GM21723 (cell line): Measurements from ENCODE around the gene HOXD4.

Experiments
- ATAC-seq: cut with Tn5 transposase; IDR thresholded peaks from one replicate; pipeline ENCODE4 v1.9.1; 2021; ENCODE audit warnings: mild to moderate bottlenecking, moderate library complexity; ENCODE audit not compliant: unreplicated experiment

Gene HOXD4

GRCh38 chr2:176156807-176157498 is 5.6 kb downstream of the HOXD4 start, which contains the start of gene HOXD3:
TSS of gene HOXD3 (plus strand) at chr2:176157307. CDS start at chr2:176169115, 11,808 bp downstream.
- ATAC-seq = no peak

- no peak for ATAC-seq
These were observed 6.3 kb downstream of the HOXD4 start for GRCh38 chr2:176157499-176158185.

DNA sequence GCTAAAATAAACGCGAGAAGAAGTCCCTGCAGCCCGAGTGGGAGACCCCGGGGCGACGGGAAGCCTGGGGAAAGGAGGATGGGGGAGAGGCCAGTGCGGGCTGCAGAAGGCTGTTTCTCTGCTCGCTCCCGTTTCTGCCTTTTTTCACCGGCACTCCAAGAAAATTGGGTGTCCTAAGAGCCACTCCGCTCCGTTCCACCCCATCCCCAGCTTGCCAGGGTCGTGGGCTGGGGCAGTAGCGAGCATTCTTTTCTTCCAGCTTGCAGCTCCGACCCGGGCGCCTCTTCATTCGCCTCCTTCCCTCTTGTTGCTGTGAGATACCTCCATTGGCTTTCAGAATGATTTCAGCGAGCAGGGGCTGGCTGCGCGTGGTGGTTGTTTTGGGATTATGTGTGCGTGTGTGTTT is 6.8 kb downstream of the HOXD4 start:
- no peak for ATAC-seq

DNA sequence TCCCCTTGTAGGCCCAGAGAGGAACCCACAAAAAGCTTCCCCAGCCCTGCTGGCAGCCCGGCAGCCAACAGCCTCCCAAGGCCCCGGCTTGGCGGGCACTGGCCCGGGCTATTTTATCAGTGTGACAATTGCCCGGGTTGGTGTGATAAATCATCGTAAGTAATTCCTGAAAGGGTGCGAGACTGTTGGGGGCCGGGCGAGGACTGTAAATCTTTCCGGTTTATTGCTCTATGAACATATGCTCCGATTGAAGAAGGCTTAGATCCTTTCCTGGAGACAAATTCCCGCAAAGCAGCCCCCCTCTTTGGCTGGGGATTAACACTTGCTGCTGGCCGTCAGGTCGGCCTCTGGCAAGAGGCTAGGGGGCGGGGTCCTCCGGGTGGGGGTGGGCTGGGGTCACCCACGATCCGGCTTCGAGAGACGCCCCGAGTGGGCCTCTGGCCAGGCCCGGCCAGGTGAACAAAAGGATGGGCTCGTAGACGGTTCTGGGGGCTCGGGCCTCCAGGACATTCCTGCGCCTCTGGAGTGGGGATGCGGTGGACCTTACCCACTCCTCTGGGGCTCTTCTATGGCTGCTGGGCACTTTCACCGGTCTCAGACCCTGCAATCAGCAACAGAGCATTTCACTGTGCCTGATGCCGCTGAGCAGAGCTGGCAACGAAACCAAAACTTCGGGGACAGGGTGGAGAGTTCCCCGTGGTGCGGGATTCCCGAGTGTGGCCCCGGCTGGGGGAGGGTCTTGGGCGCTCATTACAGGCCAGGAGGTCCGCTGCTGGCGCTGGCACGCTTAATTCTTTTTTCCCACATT is 7.7 kb downstream of the HOXD4 start:
- ATAC-seq = no peak

DNA sequence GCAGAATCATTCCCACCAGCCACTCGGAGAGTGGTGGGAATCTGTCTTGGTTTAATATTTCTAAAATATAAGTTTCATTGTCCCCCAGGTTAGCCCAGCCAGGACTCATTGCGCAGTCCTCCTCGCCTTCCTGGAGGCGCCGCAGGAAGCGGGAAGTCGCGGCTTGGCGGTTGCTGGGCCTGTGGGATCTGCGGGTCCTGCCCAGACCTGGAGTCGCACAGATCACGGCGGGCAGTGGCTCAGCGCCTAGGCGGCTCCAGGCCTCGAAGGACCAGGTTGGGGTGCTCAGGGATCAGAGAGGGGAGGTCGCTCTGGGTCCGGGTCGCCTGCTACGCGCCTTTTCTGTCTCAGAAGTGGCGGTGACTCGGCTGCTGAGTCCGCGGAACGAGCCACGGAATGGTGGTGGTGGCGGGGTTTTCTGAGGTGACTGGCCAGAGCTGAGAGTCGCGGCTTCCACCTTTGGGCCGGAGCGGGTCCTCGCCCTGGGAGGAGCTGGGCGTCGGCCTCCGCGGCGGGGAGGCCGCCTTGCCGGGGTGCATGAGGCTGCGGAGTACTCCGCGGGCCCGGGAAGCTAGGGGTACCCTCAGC is 8.4 kb downstream of the HOXD4 start:
- ATAC-seq = no peak

- no peak for ATAC-seq
These were observed 9.1 kb downstream of the HOXD4 start for GRCh38 chr2:176160251-176160985.

DNA sequence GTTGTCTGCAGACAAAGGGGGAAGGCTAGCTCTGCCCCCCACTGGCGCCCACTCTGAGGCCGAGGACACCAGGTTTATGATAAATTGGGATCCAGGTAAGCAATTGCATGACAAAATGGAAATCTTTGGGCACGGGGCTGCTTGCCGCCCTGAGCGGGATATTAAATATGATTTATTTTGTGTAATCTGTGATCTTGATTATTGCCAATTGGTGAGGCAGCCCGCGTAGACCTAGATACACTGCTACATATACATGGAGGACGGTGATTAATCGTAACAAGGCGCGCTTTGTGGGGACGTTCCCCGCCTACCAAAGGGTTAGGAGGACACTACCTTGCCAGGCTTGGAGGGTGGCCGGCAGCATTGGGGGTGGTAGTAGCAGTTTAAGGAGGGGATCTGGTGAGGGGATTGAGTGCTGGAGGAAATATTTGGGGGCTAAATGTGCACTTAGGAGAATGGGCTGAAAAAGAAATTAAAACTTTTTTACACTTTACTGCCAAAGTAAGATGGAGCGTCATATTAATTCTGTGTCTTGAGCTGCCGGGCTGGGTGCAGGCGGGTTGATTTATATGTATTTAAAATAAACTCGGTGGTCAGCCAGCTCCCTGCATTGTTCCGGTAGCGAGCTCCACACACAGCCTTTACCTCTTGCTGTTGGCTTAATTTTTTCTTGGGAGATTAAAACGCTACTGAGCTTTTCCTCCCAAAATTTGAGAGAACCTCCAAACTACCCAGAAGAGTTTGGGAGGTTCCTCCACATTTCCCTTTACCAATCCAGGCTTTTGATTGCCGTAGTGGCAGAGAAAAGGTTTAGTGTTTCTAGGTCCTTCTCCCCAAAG is 9.9 kb downstream of the HOXD4 start:
- ATAC-seq = no peak

DNA sequence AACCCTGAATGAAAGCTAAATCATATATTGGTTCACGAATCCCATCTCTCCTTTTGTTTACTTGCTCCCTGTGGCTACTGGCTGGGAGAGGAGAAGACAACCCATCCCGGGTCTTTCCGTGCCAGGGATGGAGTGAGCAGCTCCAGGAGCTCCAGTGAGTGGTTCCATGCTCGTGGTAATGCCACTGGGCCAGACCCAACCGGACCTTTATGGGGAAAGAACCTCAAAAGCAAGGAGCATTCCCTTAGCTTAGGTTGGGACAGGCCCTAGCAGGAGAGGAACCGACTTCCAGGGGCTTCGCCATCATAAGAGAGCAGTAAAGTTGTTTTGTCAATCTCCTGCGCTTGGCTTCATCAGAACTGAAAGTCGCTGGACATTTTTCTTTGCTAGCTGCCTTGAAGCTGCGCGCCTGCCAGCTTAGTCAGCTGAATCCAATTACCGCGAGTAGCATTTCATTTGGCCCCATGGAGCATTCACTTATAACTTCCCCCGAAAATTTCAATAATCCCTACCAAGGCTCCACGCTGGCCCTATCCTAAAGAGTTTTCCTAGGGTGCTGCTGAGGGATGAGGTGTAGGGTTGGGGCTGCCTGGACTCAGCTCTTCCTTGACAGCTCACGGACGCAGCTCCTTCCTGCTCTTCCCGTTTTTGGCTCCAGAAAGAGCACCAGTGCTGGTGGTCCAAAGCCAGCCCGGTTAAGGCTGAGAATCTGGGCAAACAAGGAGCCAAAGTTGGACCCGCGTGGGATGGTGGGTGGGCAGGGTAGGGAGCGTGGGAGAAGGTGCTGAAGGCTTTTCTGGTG is 10.7 kb downstream of the HOXD4 start:
- ATAC-seq = no peak

- ATAC-seq = no peak
These were observed 11.7 kb downstream of the HOXD4 start for GRCh38 chr2:176162911-176163671.

- no peak for ATAC-seq
These were observed 12.3 kb downstream of the HOXD4 start for GRCh38 chr2:176163672-176164056.

GRCh38 chr2:176164201-176164600 is 12.9 kb downstream of the HOXD4 start:
- ATAC-seq = no peak

- no peak for ATAC-seq
These were observed 13.4 kb downstream of the HOXD4 start for GRCh38 chr2:176164611-176165369.

- no peak for ATAC-seq
These were observed 14.2 kb downstream of the HOXD4 start for GRCh38 chr2:176165370-176166050.

DNA sequence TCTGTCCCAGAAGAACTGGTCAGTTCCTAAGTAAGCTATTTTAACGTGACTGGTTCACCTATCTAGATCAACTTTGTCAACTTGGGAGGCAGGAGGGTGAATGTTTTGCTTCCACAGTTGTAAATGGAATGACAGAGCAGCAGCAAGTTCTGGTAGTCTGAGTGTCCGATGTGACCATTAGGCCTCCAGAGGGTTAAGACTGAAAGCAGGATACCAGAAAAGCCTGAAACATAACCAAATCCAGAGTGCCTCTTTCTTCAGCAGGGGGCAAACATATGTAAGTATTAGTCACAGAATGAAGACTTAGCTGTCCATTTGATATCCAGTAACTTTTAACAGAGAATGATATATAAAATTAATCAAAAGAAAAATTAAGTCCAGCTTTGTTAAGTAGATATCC is 14.9 kb downstream of the HOXD4 start:
- no peak for ATAC-seq

GRCh38 chr2:176167398-176167797 is 16.0 kb downstream of the HOXD4 start:
- no peak for ATAC-seq

GRCh38 chr2:176169181-176169580 is 17.8 kb downstream of the HOXD4 start:
- ATAC-seq = no peak

DNA sequence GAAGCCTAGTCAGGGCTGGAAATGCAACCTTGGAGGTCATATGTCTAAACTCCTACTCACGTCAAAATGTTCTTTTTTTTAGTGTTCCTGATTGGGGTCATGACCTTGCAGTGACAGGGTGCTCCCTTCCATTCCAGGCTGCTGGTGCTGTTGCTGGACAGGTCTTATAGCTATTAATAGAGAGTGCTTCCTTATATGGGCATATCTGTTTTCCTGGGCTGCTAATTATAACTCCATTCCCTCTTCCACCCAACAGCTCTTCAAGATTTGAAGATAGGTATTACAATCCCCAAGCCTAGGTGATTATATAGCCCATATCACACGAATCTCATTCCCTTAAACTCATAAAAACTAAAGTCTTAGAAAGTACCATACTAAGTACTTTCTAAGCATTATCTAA is 18.4 kb downstream of the HOXD4 start:
- no peak for ATAC-seq
